Mesothelial cell of epicardium (in vitro differentiated cells): ENCODE results near the gene SLC35F1. TPM values are rescaled to one million over a fixed set of nuclear protein-coding genes. Genes with fewer than 3 reads are reported as not detected.

Experiments
- DNase-seq, 2 experiments: peaks; one replicate each; pipeline ENCODE4 v3.0.0; 2021; ENCODE audit warnings: low spot score in 2 of 2; ENCODE audit not compliant: unreplicated experiment in 2 of 2
- H3K27ac Mint-ChIP-seq: 2 replicates; pipeline ENCODE4 v1.8.0; 2021; ENCODE audit warnings: mixed read lengths
- H3K27me3 Mint-ChIP-seq: 2 replicates; pipeline ENCODE4 v1.8.0; 2021; ENCODE audit warnings: low read depth, mixed read lengths
- H3K36me3 Mint-ChIP-seq: 2 replicates; pipeline ENCODE4 v1.8.0; 2021; ENCODE audit warnings: mixed read lengths
- H3K4me1 Mint-ChIP-seq: 2 replicates; pipeline ENCODE4 v1.8.0; 2021; ENCODE audit warnings: mixed read lengths
- H3K4me3 Mint-ChIP-seq: 2 replicates; pipeline ENCODE4 v1.8.0; 2021; ENCODE audit warnings: mild to moderate bottlenecking, moderate library complexity, mixed read lengths
- H3K9me3 Mint-ChIP-seq: 2 replicates; pipeline ENCODE4 v1.8.0; 2021; ENCODE audit warnings: mixed read lengths
- CTCF ChIP-seq: fragments of 200-600 bp; sonication (generic); IDR thresholded peaks from one replicate; pipeline ENCODE4 v1.5.0; 2021; ENCODE audit warnings: antibody characterized with exemption; ENCODE audit not compliant: unreplicated experiment
- total RNA-seq: library from RNA; stranded (reverse); gene quantifications from 3 replicates; pipeline ENCODE4 v1.2.1, GENCODE V29; 2021

SLC35F1 gene
- total RNA-seq, 1 donor from 2014 or later: 0.78 TPM

DNA sequence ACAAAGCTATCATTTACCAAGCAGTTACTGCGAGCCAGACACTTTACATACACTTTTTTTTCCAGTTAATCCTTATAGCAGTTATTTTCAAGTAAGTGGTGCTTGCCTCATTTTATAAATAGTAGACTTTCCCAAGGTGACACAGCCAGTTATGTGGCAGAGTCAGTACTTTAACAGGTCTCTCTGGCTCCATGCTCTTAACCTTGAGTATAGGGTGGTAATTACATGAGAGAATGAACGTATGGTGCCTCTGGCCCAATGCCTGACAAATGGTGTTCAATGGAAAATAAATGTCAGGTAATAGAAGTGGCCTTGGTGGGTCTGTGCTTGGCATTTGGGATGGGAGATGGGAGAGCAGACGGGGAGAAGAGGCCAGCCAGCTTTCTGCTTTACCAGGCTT, 316.3 kb downstream of the SLC35F1 start:
- no peaks in the 10 kb centered on the region for H3K27me3 Mint-ChIP-seq
- no peaks in the 10 kb centered on the region for H3K4me1 Mint-ChIP-seq
- no peak overlapping the region for H3K27ac Mint-ChIP-seq
- peaks cover 14% of the 10 kb centered on the region for H3K9me3 Mint-ChIP-seq
- DNase-seq: no peak
- no peak overlapping the region for H3K4me3 Mint-ChIP-seq
- no peaks in the 10 kb centered on the region for H3K36me3 Mint-ChIP-seq
- no peak for TF ChIP-seq CTCF

DNA sequence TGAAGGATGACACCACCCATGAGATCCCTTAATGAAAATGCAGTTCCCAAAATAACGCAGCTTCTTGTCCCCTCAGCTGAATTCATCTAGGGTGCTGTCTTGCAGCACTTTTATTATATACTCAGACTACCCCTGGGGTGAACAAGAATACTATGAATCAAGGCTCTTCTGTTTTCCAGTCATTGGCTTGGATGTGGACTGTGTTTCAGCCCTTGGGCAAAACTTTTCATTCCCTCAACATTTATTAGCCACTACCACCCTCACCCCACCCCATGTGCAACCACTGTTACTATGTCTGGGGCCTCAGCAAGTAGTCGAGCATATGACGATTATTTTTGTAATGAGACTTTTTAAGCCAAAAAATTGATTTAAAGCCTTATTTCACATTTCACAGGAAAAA, 321.8 kb downstream of the SLC35F1 start:
- TF ChIP-seq CTCF: no peak
- Mint-ChIP-seq H3K27ac (no peak overlapping the region), H3K27me3 (no peaks in the 10 kb centered on the region), H3K4me3 (no peak overlapping the region), H3K9me3 (peaks cover 14% of the 10 kb centered on the region), H3K36me3 (no peaks in the 10 kb centered on the region), H3K4me1 (no peaks in the 10 kb centered on the region)
- no peak for DNase-seq

DNA sequence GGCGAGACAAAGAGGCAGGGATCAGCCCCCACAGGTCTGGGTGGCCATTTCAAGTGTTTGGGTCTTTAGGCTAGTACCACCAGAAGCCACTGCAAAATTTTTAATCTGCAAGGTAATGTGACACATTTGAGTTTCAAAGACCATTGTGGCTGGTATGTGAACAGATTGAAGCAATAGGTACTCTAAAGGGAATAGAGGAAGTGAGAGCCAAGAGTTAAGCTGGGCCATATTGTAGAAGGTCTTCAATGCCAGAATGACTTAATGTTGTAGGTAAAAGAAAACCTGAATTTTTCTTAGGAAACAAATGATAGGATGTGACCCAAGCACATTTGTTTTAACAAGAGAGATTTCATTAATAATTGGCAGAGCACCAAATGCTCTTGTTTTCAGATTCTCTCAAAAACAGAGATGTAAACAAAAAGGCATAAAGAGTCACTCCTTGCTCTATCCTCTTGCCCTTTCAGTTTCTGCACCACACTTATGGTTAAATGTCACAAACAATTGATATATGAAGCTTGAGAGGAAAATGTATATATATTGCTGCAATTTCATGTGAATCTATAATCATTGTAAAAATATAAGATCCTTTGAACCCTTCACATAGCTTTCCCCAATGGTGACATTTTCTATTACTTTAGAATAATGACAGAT, 333.9 kb downstream of the SLC35F1 start:
- peaks cover 25% of the 10 kb centered on the region for H3K27me3 Mint-ChIP-seq
- DNase-seq: no peak
- no peaks in the 10 kb centered on the region for H3K4me1 Mint-ChIP-seq
- H3K27ac Mint-ChIP-seq: no peak overlapping the region
- no peak for TF ChIP-seq CTCF
- H3K9me3 Mint-ChIP-seq: no peaks in the 10 kb centered on the region
- H3K36me3 Mint-ChIP-seq: no peaks in the 10 kb centered on the region
- H3K4me3 Mint-ChIP-seq: no peak overlapping the region

- no peak for TF ChIP-seq CTCF
- H3K27ac Mint-ChIP-seq: no peak overlapping the region
- no peaks in the 10 kb centered on the region for H3K4me1 Mint-ChIP-seq
- H3K27me3 Mint-ChIP-seq: peaks cover 18% of the 10 kb centered on the region
- peaks cover 4% of the 10 kb centered on the region for H3K9me3 Mint-ChIP-seq
- DNase-seq: no peak
- no peak overlapping the region for H3K4me3 Mint-ChIP-seq
- H3K36me3 Mint-ChIP-seq: no peaks in the 10 kb centered on the region
Observed at GRCh38 chr6:118246406-118246805, 339.3 kb downstream of the SLC35F1 start.

GRCh38 chr6:118248171-118248570, 341.1 kb downstream of the SLC35F1 start:
- no peaks in the 10 kb centered on the region for H3K36me3 Mint-ChIP-seq
- H3K27me3 Mint-ChIP-seq: peaks cover 18% of the 10 kb centered on the region
- H3K27ac Mint-ChIP-seq: no peak overlapping the region
- H3K4me1 Mint-ChIP-seq: no peaks in the 10 kb centered on the region
- no peak overlapping the region for H3K4me3 Mint-ChIP-seq
- peaks cover 4% of the 10 kb centered on the region for H3K9me3 Mint-ChIP-seq
- no peak for TF ChIP-seq CTCF
- no peak for DNase-seq

DNA sequence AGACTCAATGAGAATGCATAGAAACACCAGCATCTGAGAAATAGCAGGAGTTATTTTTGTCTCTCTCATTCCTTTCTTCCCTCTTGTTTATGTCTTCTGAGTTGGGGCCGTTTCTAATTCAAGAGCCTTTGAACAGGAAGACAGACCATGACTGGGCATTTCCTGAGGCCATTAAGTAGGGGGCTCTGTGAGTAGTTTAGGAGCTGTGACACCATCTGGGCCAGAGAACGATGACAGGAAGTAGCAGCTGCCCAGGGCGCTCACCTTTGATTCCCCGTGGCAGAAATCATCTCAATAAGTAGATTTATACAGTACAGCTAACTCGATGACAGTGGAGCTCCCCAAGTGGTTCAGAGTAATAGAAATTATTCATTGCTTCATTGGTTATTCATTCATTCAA, 342.6 kb downstream of the SLC35F1 start:
- no peaks in the 10 kb centered on the region for H3K36me3 Mint-ChIP-seq
- TF ChIP-seq CTCF: no peak
- peaks cover 4% of the 10 kb centered on the region for H3K9me3 Mint-ChIP-seq
- H3K4me3 Mint-ChIP-seq: no peak overlapping the region
- peaks cover 12% of the 10 kb centered on the region for H3K27me3 Mint-ChIP-seq
- H3K27ac Mint-ChIP-seq: no peak overlapping the region
- H3K4me1 Mint-ChIP-seq: no peaks in the 10 kb centered on the region
- no peak for DNase-seq
